Inferior parietal cortex (tissue), 1 donor: Measurements from ENCODE around the gene MOV10.

Experiments used
- DNase-seq: peaks from one replicate; pipeline ENCODE4 v3.0.0-alpha.2; 2016; ENCODE audit errors: extremely low spot score

MOV10 gene

DNA sequence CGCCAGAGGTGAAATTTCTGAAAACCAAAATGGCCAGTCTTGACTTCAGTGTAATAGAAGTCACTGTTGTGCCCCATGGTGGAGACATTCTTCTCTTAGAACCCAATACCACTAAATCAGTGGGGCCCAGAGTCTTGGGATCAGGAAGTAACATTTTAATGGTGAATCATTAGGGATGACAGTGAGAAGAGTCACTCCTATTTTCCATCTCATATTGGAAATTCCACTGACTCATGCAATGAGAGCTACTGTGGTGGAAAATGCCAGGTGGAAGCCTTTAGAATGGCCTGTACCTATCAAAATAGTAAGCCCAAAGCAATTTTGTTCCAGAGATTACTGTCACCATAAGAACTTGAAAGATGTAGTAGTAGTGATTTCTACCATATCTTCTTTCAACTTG is 61.3 kb downstream of the MOV10 start:
- no peak for DNase-seq

DNA sequence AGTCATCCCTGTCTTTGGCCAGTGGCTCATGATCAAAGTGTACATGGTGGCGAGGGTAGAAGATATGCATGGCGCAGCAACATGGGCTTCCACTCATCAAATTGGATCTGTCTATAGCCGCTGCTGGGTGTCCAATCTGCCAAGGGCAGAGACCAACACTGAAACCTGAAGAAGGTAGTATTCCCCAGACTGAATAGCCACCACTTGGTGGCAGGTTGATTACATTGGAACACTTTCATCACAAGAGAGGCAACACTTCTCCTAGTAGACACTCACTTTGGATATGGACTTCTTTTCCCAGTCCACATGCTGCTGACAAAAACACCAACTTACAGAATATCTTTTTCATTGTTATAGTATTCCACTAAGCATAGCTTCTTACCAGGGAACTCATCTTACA is 63.1 kb downstream of the MOV10 start:
- DNase-seq = no peak

DNA sequence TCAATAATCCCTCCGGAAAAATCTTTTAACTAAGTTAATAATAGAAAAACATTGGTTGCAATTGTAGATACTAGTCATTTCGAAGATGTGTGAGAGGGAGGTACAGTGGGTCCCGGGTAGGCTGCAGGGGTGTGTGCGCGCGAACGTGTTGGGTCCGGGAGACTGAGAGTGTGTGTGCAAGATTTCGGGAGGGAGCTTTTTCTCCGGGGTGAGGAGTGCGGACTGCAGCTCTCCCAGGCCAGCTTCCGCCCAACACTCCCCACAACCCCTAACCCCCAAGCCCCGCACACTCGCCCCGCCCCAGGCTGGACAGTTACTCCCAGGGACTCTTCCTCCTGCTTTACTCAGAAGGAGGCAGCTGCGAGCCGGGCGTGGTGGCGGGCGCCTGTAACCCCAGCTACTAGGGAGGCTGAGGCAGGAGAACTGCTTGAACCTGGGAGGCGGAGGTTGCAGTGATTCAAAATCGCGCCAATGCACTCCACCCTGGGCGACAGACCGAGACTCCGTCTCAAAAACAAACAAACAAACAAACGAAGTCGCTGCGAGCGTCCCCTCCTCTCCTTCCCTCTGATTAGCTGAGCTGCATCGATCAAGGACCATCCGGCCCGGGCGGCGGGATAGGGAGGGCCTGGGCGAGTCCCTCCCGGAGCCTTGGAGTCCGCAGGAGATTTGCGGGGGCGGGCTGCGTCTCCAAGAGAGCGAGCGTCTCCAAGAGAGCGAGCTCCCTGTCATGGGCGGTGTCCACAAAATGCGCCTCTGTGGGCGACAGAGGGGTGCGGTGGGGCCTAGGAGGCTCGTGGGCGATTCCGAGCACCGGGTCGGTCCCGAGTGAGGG is 68.9 kb downstream of the MOV10 start:
- no peak for DNase-seq

DNA sequence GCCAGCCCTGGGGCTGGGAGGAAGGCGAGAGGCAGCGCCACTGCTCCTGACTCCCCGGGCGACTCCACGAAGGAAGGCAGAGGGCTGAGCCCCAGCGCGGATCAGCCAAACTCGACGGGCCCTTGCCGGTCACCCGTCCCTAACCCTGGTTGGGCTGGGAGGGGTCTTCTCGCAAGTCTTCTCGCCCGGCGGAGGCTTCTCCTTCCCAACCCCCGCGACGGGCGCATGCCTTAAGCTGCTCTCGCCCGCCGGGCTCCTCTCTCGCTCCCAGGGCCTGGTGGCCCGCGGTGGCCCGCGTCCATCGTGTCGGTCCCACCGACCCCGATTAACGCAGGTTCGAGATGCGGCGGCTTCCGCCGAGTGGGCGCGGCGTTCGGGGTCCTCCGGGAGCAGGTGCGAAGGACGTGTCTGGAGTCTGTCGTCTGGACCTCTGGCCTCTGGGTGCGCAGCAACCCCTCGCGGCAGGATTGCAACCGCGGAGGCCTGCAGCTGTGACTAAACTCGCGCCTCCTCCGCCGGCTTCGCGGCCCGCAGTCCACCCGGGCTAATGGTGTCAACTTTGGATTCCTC is 69.6 kb downstream of the MOV10 start:
- DNase-seq = no peak

DNA sequence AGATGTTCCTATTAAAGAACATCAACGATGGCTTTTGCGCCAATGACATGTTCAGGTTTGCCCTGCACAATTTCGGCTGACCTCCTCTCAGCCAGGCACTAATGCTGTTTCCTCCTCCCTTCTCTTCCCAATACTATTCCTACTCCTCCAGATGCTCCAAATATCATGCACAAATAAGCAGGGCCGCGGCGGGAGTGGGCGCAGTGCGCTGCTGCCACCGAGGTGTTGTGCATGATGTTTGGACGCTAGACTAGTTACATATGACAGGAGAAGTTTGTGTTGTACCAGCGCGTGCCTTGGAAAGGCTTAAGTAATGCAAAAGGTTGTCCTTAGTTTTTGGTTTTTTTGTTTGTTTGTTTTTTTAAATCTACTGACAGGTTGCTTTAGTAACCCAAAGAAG is 73.9 kb downstream of the MOV10 start:
- DNase-seq = no peak
